Trophoblast cell (in vitro differentiated cells and primary cell): Measurements from ENCODE around the gene PSORS1C2.

Experiments
- DNase-seq, 2 donors: peaks; one replicate each; pipeline ENCODE4 v3.0.0-alpha.2; 2016
- H2AFZ ChIP-seq: 2 replicates; pipeline ENCODE4 v1.6.1; 2013; ENCODE audit warnings: low read length, moderate library complexity, mild to moderate bottlenecking; ENCODE audit not compliant: insufficient read depth, poor library complexity
- H2AK5ac ChIP-seq: 2 replicates; pipeline ENCODE4 v1.6.1; 2013; ENCODE audit warnings: mild to moderate bottlenecking, low read length
- H2BK120ac ChIP-seq: 2 replicates; pipeline ENCODE4 v1.6.1; 2013; ENCODE audit warnings: low read length, mild to moderate bottlenecking, moderate library complexity; ENCODE audit not compliant: insufficient read depth, poor library complexity
- H2BK12ac ChIP-seq: 2 replicates; pipeline ENCODE4 v1.6.1; 2013; ENCODE audit warnings: mild to moderate bottlenecking, low read length, moderate library complexity
- H2BK5ac ChIP-seq: 2 replicates; pipeline ENCODE4 v1.6.1; 2013; ENCODE audit warnings: low read length, low read depth, moderate library complexity, mild to moderate bottlenecking; ENCODE audit not compliant: poor library complexity
- H3K14ac ChIP-seq: 2 replicates; pipeline ENCODE4 v1.6.1; 2013; ENCODE audit warnings: mild to moderate bottlenecking, low read length
- H3K18ac ChIP-seq: 2 replicates; pipeline ENCODE4 v1.6.1; 2013; ENCODE audit warnings: mild to moderate bottlenecking, low read length
- H3K23ac ChIP-seq: 2 replicates; pipeline ENCODE4 v1.6.1; 2013; ENCODE audit warnings: low read length
- H3K27ac ChIP-seq: 2 replicates; pipeline ENCODE4 v1.5.1; 2013; ENCODE audit warnings: low read depth, mild to moderate bottlenecking, inconsistent platforms, low read length, moderate library complexity
- H3K27me3 ChIP-seq: 2 replicates; pipeline ENCODE4 v1.6.1; 2013; ENCODE audit warnings: inconsistent platforms, mild to moderate bottlenecking, low read length, moderate library complexity; ENCODE audit not compliant: insufficient read depth
- H3K36me3 ChIP-seq, 2 experiments: 1 replicate in 1 of 2; 2 replicates in 1 of 2; pipeline ENCODE4 v1.6.1; 2013; ENCODE audit warnings: low read length in 2 of 2, mild to moderate bottlenecking in 2 of 2, moderate library complexity in 1 of 2; ENCODE audit not compliant: insufficient read depth in 2 of 2, control insufficient read depth in 1 of 2
- H3K4ac ChIP-seq: 2 replicates; pipeline ENCODE4 v1.6.1; 2013; ENCODE audit warnings: low read depth, mild to moderate bottlenecking, low read length, moderate library complexity
- H3K4me1 ChIP-seq, 2 experiments: 1 replicate in 1 of 2; 2 replicates in 1 of 2; pipeline ENCODE4 v1.6.1; 2013; ENCODE audit warnings: low read length in 2 of 2, mild to moderate bottlenecking in 2 of 2, moderate library complexity in 1 of 2; ENCODE audit not compliant: insufficient read depth in 2 of 2, control insufficient read depth in 1 of 2
- H3K4me2 ChIP-seq: 2 replicates; pipeline ENCODE4 v1.6.1; 2013; ENCODE audit warnings: inconsistent platforms, mild to moderate bottlenecking, low read length, moderate library complexity
- H3K4me3 ChIP-seq: 2 replicates; pipeline ENCODE4 v1.5.1; 2013; ENCODE audit warnings: mild to moderate bottlenecking, low read depth, low read length, inconsistent platforms
- H3K79me1 ChIP-seq: one replicate; pipeline ENCODE4 v1.6.1; 2013; ENCODE audit warnings: low read length
- H3K79me2 ChIP-seq: 2 replicates; pipeline ENCODE4 v1.6.1; 2013; ENCODE audit warnings: low read length, mild to moderate bottlenecking; ENCODE audit not compliant: control insufficient read depth, insufficient read depth, poor library complexity
- H3K9ac ChIP-seq: 2 replicates; pipeline ENCODE4 v1.6.1; 2013; ENCODE audit warnings: mild to moderate bottlenecking, low read length
- H3K9me3 ChIP-seq: 2 replicates; pipeline ENCODE4 v1.6.1; 2013; ENCODE audit warnings: low read depth, mild to moderate bottlenecking, control low read depth, inconsistent platforms, low read length; ENCODE audit not compliant: insufficient read depth
- H4K12ac ChIP-seq: 2 replicates; pipeline ENCODE4 v1.6.1; 2013; ENCODE audit warnings: low read depth, mild to moderate bottlenecking, low read length, moderate library complexity
- H4K8ac ChIP-seq: 2 replicates; pipeline ENCODE4 v1.6.1; 2013; ENCODE audit warnings: low read depth, mild to moderate bottlenecking, low read length, moderate library complexity
- H4K91ac ChIP-seq: one replicate; pipeline ENCODE4 v1.6.1; 2013; ENCODE audit warnings: low read depth, mild to moderate bottlenecking, low read length, moderate library complexity
- WGBS: extraction: QIAGEN DNeasy Blood & Tissue Kit; methylation state at CpG from one replicate; pipeline ENCODE4 v1.1.7; 2013; ENCODE audit warnings: missing lambda C conversion rate; ENCODE audit not compliant: insufficient read length, insufficient coverage; ENCODE audit errors: extremely low coverage; 5-methylcytosine and 5-hydroxymethylcytosine counted together

The PSORS1C2 gene

GRCh38 chr6:31143148-31143547 is 4.3 kb upstream of the PSORS1C2 start:
- Histone ChIP-seq H2BK12ac (no peak overlapping the region), H3K14ac (no peak overlapping the region), H3K23ac (no peak overlapping the region), H4K91ac (no peak overlapping the region), H3K27ac (no peak overlapping the region), H3K79me2 (no peaks in the 10 kb centered on the region), H3K4ac (no peak overlapping the region), H3K4me1 (peaks cover 4 to 7% of the 10 kb centered on the region in 2 experiments), H3K27me3 (no peaks in the 10 kb centered on the region), H2AFZ (no peak overlapping the region), H3K4me2 (no peak overlapping the region), H3K9me3 (peaks cover 2% of the 10 kb centered on the region), H2BK120ac (no peak overlapping the region), H3K4me3 (no peak overlapping the region), H4K8ac (no peak overlapping the region), H2AK5ac (no peak overlapping the region), H3K9ac (no peak overlapping the region), H4K12ac (no peak overlapping the region), H3K36me3 (peaks cover 17 to 24% of the 10 kb centered on the region in 2 experiments), H2BK5ac (no peak overlapping the region), H3K18ac (no peak overlapping the region), H3K79me1 (no peaks in the 10 kb centered on the region)
- WGBS: no CpG with 5 or more reads among the region's 11 CpGs
- DNase-seq: peak; percentile 59 to 77

GRCh38 chr6:31142361-31142761 is 3.5 kb upstream of the PSORS1C2 start:
- Histone ChIP-seq H2BK120ac (no peak overlapping the region), H3K4ac (no peak overlapping the region), H3K4me1 (peaks cover 4 to 7% of the 10 kb centered on the region in 2 experiments), H3K14ac (no peak overlapping the region), H2BK5ac (no peak overlapping the region), H2AFZ (no peak overlapping the region), H3K79me1 (no peaks in the 10 kb centered on the region), H3K18ac (no peak overlapping the region), H4K8ac (no peak overlapping the region), H3K23ac (no peak overlapping the region), H3K79me2 (no peaks in the 10 kb centered on the region), H3K9ac (no peak overlapping the region), H3K27me3 (no peaks in the 10 kb centered on the region), H3K9me3 (peaks cover 2% of the 10 kb centered on the region), H3K36me3 (peaks cover 17 to 21% of the 10 kb centered on the region in 2 experiments), H3K4me3 (no peak overlapping the region), H3K4me2 (no peak overlapping the region), H2AK5ac (no peak overlapping the region), H2BK12ac (no peak overlapping the region), H4K12ac (no peak overlapping the region), H3K27ac (no peak overlapping the region), H4K91ac (no peak overlapping the region)
- DNase-seq: no peak
- no CpG with 5 or more reads among the region's 2 CpGs for WGBS

- Histone ChIP-seq H2BK120ac (no peak overlapping the region), H3K9me3 (peaks cover 2% of the 10 kb centered on the region), H4K12ac (no peak overlapping the region), H4K8ac (no peak overlapping the region), H3K18ac (no peak overlapping the region), H2BK5ac (no peak overlapping the region), H2BK12ac (no peak overlapping the region), H2AFZ (no peak overlapping the region), H3K4me3 (peak overlapping the region; percentile 36), H3K27me3 (no peaks in the 10 kb centered on the region), H3K79me1 (no peaks in the 10 kb centered on the region), H3K4me2 (no peak overlapping the region), H3K14ac (no peak overlapping the region), H3K4me1 (peaks cover 4 to 7% of the 10 kb centered on the region in 2 experiments), H2AK5ac (no peak overlapping the region), H3K27ac (no peak overlapping the region), H3K23ac (no peak overlapping the region), H3K4ac (no peak overlapping the region), H3K36me3 (peaks cover 17 to 21% of the 10 kb centered on the region in 2 experiments), H3K79me2 (no peaks in the 10 kb centered on the region), H4K91ac (no peak overlapping the region), H3K9ac (no peak overlapping the region)
- WGBS: no CpG with 5 or more reads among the region's 15 CpGs
- DNase-seq: no peak
These were observed 1.8 kb upstream of the PSORS1C2 start for GRCh38 chr6:31140643-31141042.

- H3K9ac ChIP-seq: no peak overlapping the region
- H4K8ac ChIP-seq: no peak overlapping the region
- no peaks in the 10 kb centered on the region for H3K79me1 ChIP-seq
- no peak overlapping the region for H4K91ac ChIP-seq
- no peak overlapping the region for H3K4ac ChIP-seq
- no peak overlapping the region for H2BK5ac ChIP-seq
- H3K27me3 ChIP-seq: no peaks in the 10 kb centered on the region
- no CpG with 5 or more reads among the region's 4 CpGs for WGBS
- no peak overlapping the region for H3K4me3 ChIP-seq
- no peak overlapping the region for H2BK120ac ChIP-seq
- no peak overlapping the region for H3K18ac ChIP-seq
- H3K27ac ChIP-seq: no peak overlapping the region
- peaks cover 13% of the 10 kb centered on the region in 2 experiments for H3K36me3 ChIP-seq
- no peak overlapping the region for H3K14ac ChIP-seq
- H3K79me2 ChIP-seq: no peaks in the 10 kb centered on the region
- H4K12ac ChIP-seq: no peak overlapping the region
- peaks cover 4 to 7% of the 10 kb centered on the region in 2 experiments for H3K4me1 ChIP-seq
- H3K23ac ChIP-seq: no peak overlapping the region
- DNase-seq: no peak
- H2AFZ ChIP-seq: no peak overlapping the region
- H3K4me2 ChIP-seq: no peak overlapping the region
- no peak overlapping the region for H2AK5ac ChIP-seq
- H3K9me3 ChIP-seq: no peaks in the 10 kb centered on the region
- H2BK12ac ChIP-seq: no peak overlapping the region
These were observed 733 bp upstream of the PSORS1C2 start for GRCh38 chr6:31139599-31139998.
